WTC11 (cell line): ENCODE results near the gene AUH. TPM values are rescaled to one million over a fixed set of nuclear protein-coding genes. Genes with fewer than 3 reads are reported as not detected.

Experiments used
- ATAC-seq: fragments of 200-7000 bp; cut with Tn5 transposase; 2 replicates; pipeline ENCODE4 v1.10.0; 2021; ENCODE audit warnings: mild to moderate bottlenecking, moderate library complexity
- CTCF ChIA-PET: fragments of 300-600 bp; sonication (Branson Sonifier 250); formaldehyde crosslinking; loops from one replicate; lab custom pipeline; 2021; ENCODE audit warnings: antibody characterized with exemption; lab: Charles Lee
- POLR2A ChIA-PET: fragments of 350-600 bp; sonication (Branson Sonifier 250); formaldehyde crosslinking; loops from one replicate; lab custom pipeline; 2021; ENCODE audit warnings: antibody characterized with exemption; lab: Charles Lee
- DNase-seq: peaks from one replicate; pipeline ENCODE4 v3.0.0; 2021; ENCODE audit warnings: low spot score
- H3K27ac Mint-ChIP-seq: 2 replicates; pipeline ENCODE4 v1.8.0; 2021; ENCODE audit warnings: mixed read lengths
- H3K27me3 Mint-ChIP-seq: 2 replicates; pipeline ENCODE4 v1.8.0; 2021; ENCODE audit warnings: low read depth, mild to moderate bottlenecking, moderate library complexity, mixed read lengths
- H3K36me3 Mint-ChIP-seq: 2 replicates; pipeline ENCODE4 v1.8.0; 2021; ENCODE audit warnings: mixed read lengths
- H3K4me1 Mint-ChIP-seq: 2 replicates; pipeline ENCODE4 v1.8.0; 2022; ENCODE audit warnings: mixed read lengths
- H3K4me3 Mint-ChIP-seq: 2 replicates; pipeline ENCODE4 v1.8.0; 2021; ENCODE audit warnings: mild to moderate bottlenecking, moderate library complexity, mixed read lengths
- H3K9me3 Mint-ChIP-seq: 2 replicates; pipeline ENCODE4 v1.8.0; 2021; ENCODE audit warnings: mixed read lengths
- AR ChIP-seq: fragments of 250-450 bp; sonication (Bioruptor Pico); IDR thresholded peaks from 2 replicates; pipeline ENCODE4 v1.9.0; 2021; ENCODE audit warnings: mild to moderate bottlenecking
- ARID4B ChIP-seq: sonication (generic); formaldehyde crosslinking; IDR thresholded peaks from 2 replicates; pipeline ENCODE4 v1.8.0; 2023; ENCODE audit warnings: missing genetic modification reagents, mild to moderate bottlenecking, borderline replicate concordance
- CBFB ChIP-seq: sonication (generic); formaldehyde crosslinking; IDR thresholded peaks from 2 replicates; pipeline ENCODE4 v1.8.1; 2022; ENCODE audit warnings: mild to moderate bottlenecking, low read depth, missing genetic modification reagents
- HMGA2 ChIP-seq: fragments of 250-450 bp; sonication (Bioruptor Pico); IDR thresholded peaks from 2 replicates; pipeline ENCODE4 v1.4.0; 2021; ENCODE audit warnings: mild to moderate bottlenecking, moderate library complexity
- KAT7 ChIP-seq: sonication (generic); formaldehyde crosslinking; IDR thresholded peaks from 2 replicates; pipeline ENCODE4 v1.8.1; 2023; ENCODE audit warnings: missing genetic modification reagents, mild to moderate bottlenecking, borderline replicate concordance
- NR1H2 ChIP-seq: sonication (generic); formaldehyde crosslinking; IDR thresholded peaks from 2 replicates; pipeline ENCODE4 v1.9.0; 2021; ENCODE audit warnings: mild to moderate bottlenecking, moderate library complexity, missing genetic modification reagents
- NR2C2 ChIP-seq: sonication (generic); formaldehyde crosslinking; IDR thresholded peaks from 2 replicates; pipeline ENCODE4 v1.8.0; 2022; ENCODE audit warnings: mild to moderate bottlenecking, missing genetic modification reagents
- RORB ChIP-seq: fragments of 250-450 bp; sonication (Bioruptor Pico); IDR thresholded peaks from 2 replicates; pipeline ENCODE4 v1.9.0; 2021; ENCODE audit warnings: mild to moderate bottlenecking
- TEAD4 ChIP-seq: sonication (generic); formaldehyde crosslinking; IDR thresholded peaks from 2 replicates; pipeline ENCODE4 v1.8.0; 2022; ENCODE audit warnings: mild to moderate bottlenecking, missing genetic modification reagents
- ZNF263 ChIP-seq: sonication (generic); formaldehyde crosslinking; IDR thresholded peaks from 2 replicates; pipeline ENCODE4 v1.8.1; 2022; ENCODE audit warnings: low read depth, mild to moderate bottlenecking, moderate library complexity, missing genetic modification reagents
- total RNA-seq: library from RNA; stranded (reverse); gene quantifications from 3 replicates; pipeline ENCODE4 v1.2.3, GENCODE V29; 2021
- TF ChIP-seq, protein P1 (sequence below): sonication (generic); formaldehyde crosslinking; IDR thresholded peaks from 2 replicates; pipeline ENCODE4 v1.8.1; 2023; ENCODE audit warnings: mild to moderate bottlenecking, missing genetic modification reagents, moderate library complexity
- TF ChIP-seq, protein P2 (sequence below): sonication (generic); formaldehyde crosslinking; IDR thresholded peaks from 2 replicates; pipeline ENCODE4 v1.8.0; 2022; ENCODE audit warnings: mild to moderate bottlenecking, missing genetic modification reagents

The AUH gene
- total RNA-seq, 1 experiment from 2014 or later, result 30.4 TPM

DNA sequence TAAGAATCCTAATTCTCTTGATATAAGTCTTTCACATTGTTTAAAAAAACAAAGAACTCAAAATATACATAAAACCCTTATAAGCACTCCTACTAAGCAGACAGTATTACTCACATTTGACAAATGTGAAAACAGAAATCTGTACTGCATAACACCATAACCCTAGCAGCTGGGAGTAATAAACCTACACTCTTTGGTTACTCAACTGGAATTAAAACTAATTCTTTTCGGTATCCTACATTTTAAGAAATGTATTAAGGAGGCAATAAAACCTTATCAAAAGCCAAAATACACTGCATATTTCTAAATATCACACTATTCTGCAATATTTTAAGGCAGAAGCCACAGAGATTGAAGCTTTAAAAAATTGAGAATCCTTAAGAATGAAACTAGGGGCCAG is 6.8 kb downstream of the AUH start:
- Mint-ChIP-seq H3K4me1 (peaks cover 23% of the 10 kb centered on the region), H3K4me3 (no peak overlapping the region), H3K36me3 (peaks cover 35% of the 10 kb centered on the region), H3K27ac (peak overlapping the region; percentile 14), H3K27me3 (no peaks in the 10 kb centered on the region), H3K9me3 (no peaks in the 10 kb centered on the region)
- POLR2A ChIA-PET, result interaction anchor here (0.9 kb wide), 1 partner anchor 69 kb away, joined by 3 read pairs; no protein-coding TSS in a partner anchor
- TF ChIP-seq, protein P1, sequence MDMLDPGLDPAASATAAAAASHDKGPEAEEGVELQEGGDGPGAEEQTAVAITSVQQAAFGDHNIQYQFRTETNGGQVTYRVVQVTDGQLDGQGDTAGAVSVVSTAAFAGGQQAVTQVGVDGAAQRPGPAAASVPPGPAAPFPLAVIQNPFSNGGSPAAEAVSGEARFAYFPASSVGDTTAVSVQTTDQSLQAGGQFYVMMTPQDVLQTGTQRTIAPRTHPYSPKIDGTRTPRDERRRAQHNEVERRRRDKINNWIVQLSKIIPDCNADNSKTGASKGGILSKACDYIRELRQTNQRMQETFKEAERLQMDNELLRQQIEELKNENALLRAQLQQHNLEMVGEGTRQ (CRISPR knock-in tag), result no peak
- TF ChIP-seq, protein P2, sequence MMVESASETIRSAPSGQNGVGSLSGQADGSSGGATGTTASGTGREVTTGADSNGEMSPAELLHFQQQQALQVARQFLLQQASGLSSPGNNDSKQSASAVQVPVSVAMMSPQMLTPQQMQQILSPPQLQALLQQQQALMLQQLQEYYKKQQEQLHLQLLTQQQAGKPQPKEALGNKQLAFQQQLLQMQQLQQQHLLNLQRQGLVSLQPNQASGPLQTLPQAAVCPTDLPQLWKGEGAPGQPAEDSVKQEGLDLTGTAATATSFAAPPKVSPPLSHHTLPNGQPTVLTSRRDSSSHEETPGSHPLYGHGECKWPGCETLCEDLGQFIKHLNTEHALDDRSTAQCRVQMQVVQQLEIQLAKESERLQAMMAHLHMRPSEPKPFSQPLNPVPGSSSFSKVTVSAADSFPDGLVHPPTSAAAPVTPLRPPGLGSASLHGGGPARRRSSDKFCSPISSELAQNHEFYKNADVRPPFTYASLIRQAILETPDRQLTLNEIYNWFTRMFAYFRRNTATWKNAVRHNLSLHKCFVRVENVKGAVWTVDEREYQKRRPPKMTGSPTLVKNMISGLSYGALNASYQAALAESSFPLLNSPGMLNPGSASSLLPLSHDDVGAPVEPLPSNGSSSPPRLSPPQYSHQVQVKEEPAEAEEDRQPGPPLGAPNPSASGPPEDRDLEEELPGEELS (CRISPR knock-in tag), result no peak
- TF ChIP-seq HMGA2 (no peak), AR (no peak)
- DNase-seq, result no peak
- CTCF ChIA-PET, result interaction anchor here (0.7 kb wide), 1 partner anchor 594 kb away, joined by 3 read pairs; no protein-coding TSS in a partner anchor
- no peak for ATAC-seq

- Mint-ChIP-seq H3K36me3 (peaks cover 6% of the 10 kb centered on the region), H3K4me3 (no peak overlapping the region), H3K4me1 (peaks cover 45% of the 10 kb centered on the region), H3K9me3 (no peaks in the 10 kb centered on the region), H3K27ac (no peak overlapping the region; the same call in 1 of the 2 replicates), H3K27me3 (no peaks in the 10 kb centered on the region)
- no peak for TF ChIP-seq RORB (CRISPR knock-in tag)
- no peak for TF ChIP-seq CBFB (CRISPR knock-in tag)
- no peak for TF ChIP-seq ZNF263
- no peak for TF ChIP-seq TEAD4 (CRISPR knock-in tag)
- no peak for TF ChIP-seq KAT7
- TF ChIP-seq ARID4B (CRISPR knock-in tag), result no peak
- no peak for TF ChIP-seq NR1H2 (CRISPR knock-in tag)
- TF ChIP-seq NR2C2 (CRISPR knock-in tag), result no peak
- ChIA-PET POLR2A (no interaction called here), CTCF (no interaction called here)
- no peak for ATAC-seq
- DNase-seq, result no peak
These were observed 12.6 kb downstream of the AUH start for GRCh38 chr9:91349115-91349555.
